GM21447 (cell line): Measurements from ENCODE around the gene AGTRAP.
A peak's percentile ranks its signal among the peaks of the same experiment; 100 is the strongest.

Experiments used
- ATAC-seq: cut with Tn5 transposase; IDR thresholded peaks from one replicate; pipeline ENCODE4 v1.9.1; 2021; ENCODE audit not compliant: unreplicated experiment

AGTRAP gene

GRCh38 chr1:11731691-11732283, 4.1 kb upstream of the AGTRAP start:
- ATAC-seq: no peak

- ATAC-seq: no peak
Observed at GRCh38 chr1:11733306-11733705, 2.6 kb upstream of the AGTRAP start.

GRCh38 chr1:11735531-11735853, 444 bp upstream of the AGTRAP start:
- peak; percentile 13 for ATAC-seq

- ATAC-seq: peak; percentile 19
Observed at GRCh38 chr1:11736746-11737639, 1.1 kb downstream of the AGTRAP start.

GRCh38 chr1:11738096-11738495, 2.2 kb downstream of the AGTRAP start:
- no peak for ATAC-seq

GRCh38 chr1:11738783-11739182, 2.8 kb downstream of the AGTRAP start:
- no peak for ATAC-seq

- ATAC-seq: no peak
Observed at GRCh38 chr1:11740258-11741192, 4.6 kb downstream of the AGTRAP start.

GRCh38 chr1:11741482-11741881, 5.5 kb downstream of the AGTRAP start:
- no peak for ATAC-seq

GRCh38 chr1:11741919-11742558, 6.1 kb downstream of the AGTRAP start:
- no peak for ATAC-seq

- ATAC-seq: no peak
Observed at GRCh38 chr1:11744287-11744686, 8.4 kb downstream of the AGTRAP start.

GRCh38 chr1:11746092-11746491, 10.2 kb downstream of the AGTRAP start:
- no peak for ATAC-seq

GRCh38 chr1:11746795-11747487, 11.0 kb downstream of the AGTRAP start:
- ATAC-seq: no peak

- ATAC-seq: no peak
Observed at GRCh38 chr1:11748294-11749202, 12.6 kb downstream of the AGTRAP start.

GRCh38 chr1:11749203-11749689, 13.3 kb downstream of the AGTRAP start:
- no peak for ATAC-seq

GRCh38 chr1:11749996-11750395, 14.1 kb downstream of the AGTRAP start:
- ATAC-seq: no peak

GRCh38 chr1:11751087-11751486, 15.2 kb downstream of the AGTRAP start:
- no peak for ATAC-seq

- no peak for ATAC-seq
Observed at GRCh38 chr1:11752359-11753088, 16.6 kb downstream of the AGTRAP start.

GRCh38 chr1:11753555-11754208, 17.7 kb downstream of the AGTRAP start:
- ATAC-seq: no peak
